HepG2 (cell line): ENCODE measurements around the gene HLF. TPM values are rescaled to one million over a fixed set of nuclear protein-coding genes. Genes with fewer than 3 reads are reported as not detected.

Source experiments
- ATAD3A ChIP-seq: sonication (generic); formaldehyde crosslinking; IDR thresholded peaks from 2 replicates; pipeline ENCODE4 v1.4.0; 2020; ENCODE audit warnings: missing genetic modification reagents
- CCDC6 ChIP-seq: sonication (generic); formaldehyde crosslinking; IDR thresholded peaks from 2 replicates; pipeline ENCODE4 v1.8.1; 2022; ENCODE audit warnings: mild to moderate bottlenecking, missing genetic modification reagents, moderate library complexity
- NFRKB ChIP-seq: fragments of 450-650 bp; IDR thresholded peaks from 2 replicates; pipeline ENCODE4 v1.6.1; 2017
- RBFOX2 ChIP-seq: fragments of 200-400 bp; formaldehyde crosslinking; IDR thresholded peaks from 2 replicates; pipeline ENCODE4 v1.6.1; 2017; ENCODE audit warnings: low read depth, mild to moderate bottlenecking, low read length
- SAFB2 ChIP-seq: sonication (generic); formaldehyde crosslinking; IDR thresholded peaks from 2 replicates; pipeline ENCODE4 v1.5.1; 2020; ENCODE audit warnings: missing genetic modification reagents, low read depth, mild to moderate bottlenecking, borderline replicate concordance
- ZBTB42 ChIP-seq: sonication (generic); formaldehyde crosslinking; IDR thresholded peaks from 2 replicates; pipeline ENCODE4 v1.5.0; 2020; ENCODE audit warnings: mild to moderate bottlenecking, missing genetic modification reagents
- ZBTB8A ChIP-seq: sonication (generic); formaldehyde crosslinking; IDR thresholded peaks from 2 replicates; pipeline ENCODE4 v1.4.0; 2020; ENCODE audit warnings: mild to moderate bottlenecking, low read depth, missing genetic modification reagents, borderline replicate concordance
- ZNF20 ChIP-seq: sonication (generic); formaldehyde crosslinking; IDR thresholded peaks from 2 replicates; pipeline ENCODE4 v1.4.0; 2020; ENCODE audit warnings: mild to moderate bottlenecking, moderate library complexity, missing genetic modification reagents
- ZNF232 ChIP-seq: sonication (generic); formaldehyde crosslinking; IDR thresholded peaks from 2 replicates; pipeline ENCODE4 v1.4.0; 2020; ENCODE audit warnings: missing genetic modification reagents, borderline replicate concordance
- ZNF572 ChIP-seq: sonication (generic); formaldehyde crosslinking; IDR thresholded peaks from 2 replicates; pipeline ENCODE4 v1.5.1; 2020; ENCODE audit warnings: mild to moderate bottlenecking, missing genetic modification reagents
- ZNF589 ChIP-seq: sonication (generic); formaldehyde crosslinking; conservative IDR thresholded peaks from 2 replicates; pipeline ENCODE4 v1.8.0; 2022; ENCODE audit warnings: mild to moderate bottlenecking, moderate library complexity, missing genetic modification reagents
- ZNF703 ChIP-seq: sonication (generic); formaldehyde crosslinking; IDR thresholded peaks from 2 replicates; pipeline ENCODE4 v1.5.1; 2020; ENCODE audit warnings: missing genetic modification reagents, mild to moderate bottlenecking, moderate library complexity, borderline replicate concordance
- ZNF775 ChIP-seq: sonication (generic); formaldehyde crosslinking; IDR thresholded peaks from 2 replicates; pipeline ENCODE4 v1.4.0; 2020; ENCODE audit warnings: missing genetic modification reagents, mild to moderate bottlenecking, moderate library complexity, borderline replicate concordance
- polyA plus RNA-seq, 8 experiments: library from polyadenylated mRNA; depleted of rRNA in 3 of 8; stranded (reverse) in 7 of 8; unstranded in 1 of 8; fragments of >200 nt; fragmentation: Illumina TruSeq in 4 of 8; extraction: Trizol in 4 of 8; gene quantifications; 2 replicates each; pipeline versions ENCODE4 v1.2.1 to v1.2.3, GENCODE V29; 2011 to 2016; ENCODE audit warnings: low read depth in 4 of 8, missing spikeins in 1 of 8, mixed read lengths in 1 of 8; ENCODE audit not compliant: insufficient read depth in 1 of 8
- total RNA-seq, 5 experiments: library from RNA; depleted of rRNA; stranded (reverse); fragments of >200 nt; fragmentation: Illumina TruSeq; extraction: Trizol; gene quantifications; 2 replicates each; pipeline ENCODE4 v1.2.3, GENCODE V29; 2016; ENCODE audit warnings: low read depth in 1 of 5
- TF ChIP-seq, protein P1 (sequence below): IDR thresholded peaks from 2 replicates; pipeline ENCODE4 v1.6.1; 2016; ENCODE audit warnings: low read depth, missing genetic modification reagents, missing compliant biosample characterization
- TF ChIP-seq, protein P2 (sequence below): sonication (generic); formaldehyde crosslinking; IDR thresholded peaks from 2 replicates; pipeline ENCODE4 v1.4.0; 2020; ENCODE audit warnings: missing genetic modification reagents; ENCODE audit errors: not compliant biosample characterization
- TF ChIP-seq, protein P3 (sequence below): sonication (generic); formaldehyde crosslinking; IDR thresholded peaks from 2 replicates; pipeline ENCODE4 v1.8.0; 2022; ENCODE audit warnings: low read depth, missing genetic modification reagents
- TF ChIP-seq, protein P4 (sequence below): sonication (generic); formaldehyde crosslinking; IDR thresholded peaks from 2 replicates; pipeline ENCODE4 v1.4.0; 2020; ENCODE audit warnings: mild to moderate bottlenecking, missing genetic modification reagents
- TF ChIP-seq, protein P5 (sequence below): sonication (generic); formaldehyde crosslinking; IDR thresholded peaks from 2 replicates; pipeline ENCODE4 v1.5.0; 2020; ENCODE audit warnings: missing genetic modification reagents

The HLF gene
- total and polyA plus RNA-seq, 2 of the 13 experiments (the other 11 are each of a cell fraction or from before 2014, with no cell fraction given) = 202 to 346 TPM

DNA sequence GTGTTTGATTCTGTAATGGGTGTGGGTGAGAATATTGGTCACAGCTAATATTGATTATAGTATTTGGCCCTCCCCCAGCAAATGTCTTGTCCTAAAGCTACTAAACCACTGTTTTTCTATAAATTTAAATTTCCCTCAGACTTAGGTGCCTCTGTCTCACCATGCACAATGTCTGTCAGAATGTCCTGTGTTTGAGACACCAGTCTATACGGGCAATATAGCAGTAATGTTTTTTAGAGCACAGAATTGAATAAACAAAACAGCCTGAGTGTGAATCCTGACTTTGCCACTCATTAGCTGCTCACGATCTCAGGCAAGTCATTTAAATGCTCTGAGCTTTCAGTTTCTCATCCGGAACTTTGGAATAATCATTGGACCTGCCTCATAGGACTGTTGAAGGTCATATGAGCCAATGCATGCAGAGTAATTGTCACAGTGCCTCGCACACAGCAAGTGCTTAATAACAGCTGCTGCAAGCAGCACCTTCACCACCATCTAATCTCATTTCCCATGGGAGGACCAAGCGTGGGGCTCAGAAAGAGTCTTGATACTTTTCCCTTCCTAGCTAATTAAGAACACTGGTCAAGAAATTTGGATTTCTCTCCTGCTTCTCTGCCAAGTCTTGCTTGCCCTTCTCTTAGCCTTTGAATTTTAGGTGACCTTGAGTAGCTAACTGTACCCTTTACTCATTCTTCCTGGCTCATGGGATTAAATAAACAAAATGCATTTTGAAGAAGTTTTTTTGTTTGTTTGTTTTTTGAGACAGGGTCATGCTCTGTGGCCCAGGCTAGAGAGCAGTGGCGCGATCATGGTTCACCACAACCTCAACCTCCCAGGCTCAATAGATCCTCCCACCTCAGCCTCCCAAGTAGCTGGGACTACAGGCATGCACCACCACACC, 9.8 kb downstream of the HLF start (continued):
- TF ChIP-seq ZNF232 (CRISPR knock-in tag) (no peak; the same call in 1 of the 2 replicates), ZNF775 (CRISPR knock-in tag) (no peak), ZNF20 (CRISPR knock-in tag) (no peak), ATAD3A (CRISPR knock-in tag) (no peak), NFRKB (no peak), CCDC6 (CRISPR knock-in tag) (no peak), ZBTB8A (CRISPR knock-in tag) (no peak; the same call in 1 of the 2 replicates), ZBTB42 (CRISPR knock-in tag) (no peak), ZNF589 (CRISPR knock-in tag) (no peak), ZNF703 (CRISPR knock-in tag) (no peak), SAFB2 (CRISPR knock-in tag) (no peak), ZNF572 (CRISPR knock-in tag) (no peak), RBFOX2 (peak; percentile 92)
- TF ChIP-seq, protein P1, sequence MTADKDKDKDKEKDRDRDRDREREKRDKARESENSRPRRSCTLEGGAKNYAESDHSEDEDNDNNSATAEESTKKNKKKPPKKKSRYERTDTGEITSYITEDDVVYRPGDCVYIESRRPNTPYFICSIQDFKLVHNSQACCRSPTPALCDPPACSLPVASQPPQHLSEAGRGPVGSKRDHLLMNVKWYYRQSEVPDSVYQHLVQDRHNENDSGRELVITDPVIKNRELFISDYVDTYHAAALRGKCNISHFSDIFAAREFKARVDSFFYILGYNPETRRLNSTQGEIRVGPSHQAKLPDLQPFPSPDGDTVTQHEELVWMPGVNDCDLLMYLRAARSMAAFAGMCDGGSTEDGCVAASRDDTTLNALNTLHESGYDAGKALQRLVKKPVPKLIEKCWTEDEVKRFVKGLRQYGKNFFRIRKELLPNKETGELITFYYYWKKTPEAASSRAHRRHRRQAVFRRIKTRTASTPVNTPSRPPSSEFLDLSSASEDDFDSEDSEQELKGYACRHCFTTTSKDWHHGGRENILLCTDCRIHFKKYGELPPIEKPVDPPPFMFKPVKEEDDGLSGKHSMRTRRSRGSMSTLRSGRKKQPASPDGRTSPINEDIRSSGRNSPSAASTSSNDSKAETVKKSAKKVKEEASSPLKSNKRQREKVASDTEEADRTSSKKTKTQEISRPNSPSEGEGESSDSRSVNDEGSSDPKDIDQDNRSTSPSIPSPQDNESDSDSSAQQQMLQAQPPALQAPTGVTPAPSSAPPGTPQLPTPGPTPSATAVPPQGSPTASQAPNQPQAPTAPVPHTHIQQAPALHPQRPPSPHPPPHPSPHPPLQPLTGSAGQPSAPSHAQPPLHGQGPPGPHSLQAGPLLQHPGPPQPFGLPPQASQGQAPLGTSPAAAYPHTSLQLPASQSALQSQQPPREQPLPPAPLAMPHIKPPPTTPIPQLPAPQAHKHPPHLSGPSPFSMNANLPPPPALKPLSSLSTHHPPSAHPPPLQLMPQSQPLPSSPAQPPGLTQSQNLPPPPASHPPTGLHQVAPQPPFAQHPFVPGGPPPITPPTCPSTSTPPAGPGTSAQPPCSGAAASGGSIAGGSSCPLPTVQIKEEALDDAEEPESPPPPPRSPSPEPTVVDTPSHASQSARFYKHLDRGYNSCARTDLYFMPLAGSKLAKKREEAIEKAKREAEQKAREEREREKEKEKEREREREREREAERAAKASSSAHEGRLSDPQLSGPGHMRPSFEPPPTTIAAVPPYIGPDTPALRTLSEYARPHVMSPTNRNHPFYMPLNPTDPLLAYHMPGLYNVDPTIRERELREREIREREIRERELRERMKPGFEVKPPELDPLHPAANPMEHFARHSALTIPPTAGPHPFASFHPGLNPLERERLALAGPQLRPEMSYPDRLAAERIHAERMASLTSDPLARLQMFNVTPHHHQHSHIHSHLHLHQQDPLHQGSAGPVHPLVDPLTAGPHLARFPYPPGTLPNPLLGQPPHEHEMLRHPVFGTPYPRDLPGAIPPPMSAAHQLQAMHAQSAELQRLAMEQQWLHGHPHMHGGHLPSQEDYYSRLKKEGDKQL (CRISPR knock-in tag) = no peak
- TF ChIP-seq, protein P2, sequence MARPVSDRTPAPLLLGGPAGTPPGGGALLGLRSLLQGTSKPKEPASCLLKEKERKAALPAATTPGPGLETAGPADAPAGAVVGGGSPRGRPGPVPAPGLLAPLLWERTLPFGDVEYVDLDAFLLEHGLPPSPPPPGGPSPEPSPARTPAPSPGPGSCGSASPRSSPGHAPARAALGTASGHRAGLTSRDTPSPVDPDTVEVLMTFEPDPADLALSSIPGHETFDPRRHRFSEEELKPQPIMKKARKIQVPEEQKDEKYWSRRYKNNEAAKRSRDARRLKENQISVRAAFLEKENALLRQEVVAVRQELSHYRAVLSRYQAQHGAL (CRISPR knock-in tag) = no peak
- TF ChIP-seq, protein P3, sequence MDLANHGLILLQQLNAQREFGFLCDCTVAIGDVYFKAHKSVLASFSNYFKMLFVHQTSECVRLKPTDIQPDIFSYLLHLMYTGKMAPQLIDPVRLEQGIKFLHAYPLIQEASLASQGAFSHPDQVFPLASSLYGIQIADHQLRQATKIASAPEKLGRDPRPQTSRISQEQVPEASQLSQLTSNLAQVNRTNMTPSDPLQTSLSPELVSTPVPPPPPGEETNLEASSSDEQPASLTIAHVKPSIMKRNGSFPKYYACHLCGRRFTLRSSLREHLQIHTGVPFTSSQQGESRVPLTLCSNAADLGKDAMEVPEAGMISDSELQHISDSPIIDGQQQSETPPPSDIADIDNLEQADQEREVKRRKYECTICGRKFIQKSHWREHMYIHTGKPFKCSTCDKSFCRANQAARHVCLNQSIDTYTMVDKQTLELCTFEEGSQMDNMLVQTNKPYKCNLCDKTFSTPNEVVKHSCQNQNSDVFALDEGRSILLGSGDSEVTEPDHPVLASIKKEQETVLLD = no peak
- TF ChIP-seq, protein P4, sequence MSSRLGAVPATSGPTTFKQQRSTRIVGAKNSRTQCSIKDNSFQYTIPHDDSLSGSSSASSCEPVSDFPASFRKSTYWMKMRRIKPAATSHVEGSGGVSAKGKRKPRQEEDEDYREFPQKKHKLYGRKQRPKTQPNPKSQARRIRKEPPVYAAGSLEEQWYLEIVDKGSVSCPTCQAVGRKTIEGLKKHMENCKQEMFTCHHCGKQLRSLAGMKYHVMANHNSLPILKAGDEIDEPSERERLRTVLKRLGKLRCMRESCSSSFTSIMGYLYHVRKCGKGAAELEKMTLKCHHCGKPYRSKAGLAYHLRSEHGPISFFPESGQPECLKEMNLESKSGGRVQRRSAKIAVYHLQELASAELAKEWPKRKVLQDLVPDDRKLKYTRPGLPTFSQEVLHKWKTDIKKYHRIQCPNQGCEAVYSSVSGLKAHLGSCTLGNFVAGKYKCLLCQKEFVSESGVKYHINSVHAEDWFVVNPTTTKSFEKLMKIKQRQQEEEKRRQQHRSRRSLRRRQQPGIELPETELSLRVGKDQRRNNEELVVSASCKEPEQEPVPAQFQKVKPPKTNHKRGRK (CRISPR knock-in tag) = no peak
- TF ChIP-seq, protein P5, sequence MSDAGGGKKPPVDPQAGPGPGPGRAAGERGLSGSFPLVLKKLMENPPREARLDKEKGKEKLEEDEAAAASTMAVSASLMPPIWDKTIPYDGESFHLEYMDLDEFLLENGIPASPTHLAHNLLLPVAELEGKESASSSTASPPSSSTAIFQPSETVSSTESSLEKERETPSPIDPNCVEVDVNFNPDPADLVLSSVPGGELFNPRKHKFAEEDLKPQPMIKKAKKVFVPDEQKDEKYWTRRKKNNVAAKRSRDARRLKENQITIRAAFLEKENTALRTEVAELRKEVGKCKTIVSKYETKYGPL = no peak
